ENCODE results near the gene ELAVL3. TPM values are rescaled to one million over a fixed set of nuclear protein-coding genes. Genes with fewer than 3 reads are reported as not detected.

The ELAVL3 gene
- total RNA-seq = not detected in 2 replicates

GRCh38 chr19:11480715-11481533, at the start of gene ELAVL3:
Gene ELAVL3 (minus strand): TSS chr19:11481046. CDS start chr19:11480608, 438 bp downstream.

GRCh38 chr19:11528551-11529341, 47.9 kb upstream of the ELAVL3 start, which contains the start of gene ECSIT:
Gene ECSIT (minus strand): TSS chr19:11529134. CDS start chr19:11519170, 9,964 bp downstream.

DNA sequence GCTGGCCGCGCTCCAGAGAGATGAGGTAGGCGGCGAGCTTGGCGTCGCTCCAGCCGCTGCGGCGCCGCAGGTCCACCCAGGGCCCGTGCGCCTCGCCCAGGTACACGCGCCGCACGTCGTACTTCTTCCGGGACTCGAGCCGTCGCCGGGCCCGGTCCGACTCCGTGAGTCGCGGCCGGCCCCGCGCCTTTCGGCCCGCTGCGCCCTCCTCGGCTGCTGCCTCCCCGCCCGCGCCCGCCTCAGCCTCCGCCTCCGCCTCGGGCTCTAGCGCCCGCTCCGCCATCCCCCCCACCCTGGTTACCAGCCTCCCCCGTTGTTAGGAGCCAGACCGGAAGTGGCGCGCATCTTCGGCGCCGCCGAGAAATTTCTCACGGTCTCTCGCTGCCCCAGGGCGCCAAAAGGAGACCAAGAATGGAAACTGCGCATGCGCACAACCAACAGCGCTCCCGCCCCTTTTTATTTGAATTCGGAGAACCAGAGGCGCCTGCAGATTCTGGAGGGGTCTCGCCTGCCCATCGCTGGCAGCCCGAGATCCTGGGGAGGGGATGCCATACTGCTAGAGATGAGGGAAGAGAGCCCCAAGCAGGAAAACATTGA, 24.8 kb upstream of the ELAVL3 start, which contains the start of gene ZNF653:
Gene ZNF653 (minus strand): TSS at position 336 of the 597 bp plus-strand sequence. CDS start 53 bp downstream, at position 283.

GRCh38 chr19:11435057-11435832, 45.6 kb downstream of the ELAVL3 start, which contains the start of the genes ODAD3 and PRKCSH:
Gene ODAD3 (minus strand): TSS chr19:11435121. CDS start chr19:11435016, 105 bp downstream.
Gene PRKCSH (plus strand): TSS chr19:11435635. CDS start chr19:11436118, 483 bp downstream.

GRCh38 chr19:11418549-11419506, 62.0 kb downstream of the ELAVL3 start, which contains the start of gene RGL3:
Gene RGL3 (minus strand): TSS chr19:11419314. CDS start chr19:11419278, 36 bp downstream.

Other genes starting within 250 kb of the ELAVL3 start
- 0.18 TPM in 1 of 2 replicates, not detected in the other for gene ANGPTL8, start 241.4 kb downstream of the ELAVL3 start, total RNA-seq
- gene DOCK6, start 218.5 kb downstream of the ELAVL3 start, total RNA-seq = 5.0 and 7.0 TPM in 2 replicates
- not detected in 2 replicates for gene TSPAN16, start 184.9 kb downstream of the ELAVL3 start, total RNA-seq
- gene RAB3D, start 141.4 kb downstream of the ELAVL3 start, total RNA-seq = 16.2 and 22.2 TPM in 2 replicates
- 92.3 and 93.8 TPM in 2 replicates for gene TMEM205, start 134.8 kb downstream of the ELAVL3 start, total RNA-seq
- 7.0 and 9.6 TPM in 2 replicates for gene CCDC159, start 134.5 kb downstream of the ELAVL3 start, total RNA-seq
- 10.0 and 13.0 TPM in 2 replicates for gene PLPPR2, start 125.6 kb downstream of the ELAVL3 start, total RNA-seq
- 0.37 and 0.43 TPM in 2 replicates for gene SWSAP1, start 106.4 kb downstream of the ELAVL3 start, total RNA-seq
- gene EPOR, start 96.7 kb downstream of the ELAVL3 start, total RNA-seq = 3.8 and 6.0 TPM in 2 replicates
- gene RGL3, start 61.7 kb downstream of the ELAVL3 start, total RNA-seq = 1.4 TPM in 2 replicates
- gene ODAD3, start 45.9 kb downstream of the ELAVL3 start, total RNA-seq = 0.18 and 0.28 TPM in 2 replicates
- 106 and 160 TPM in 2 replicates for gene PRKCSH, start 45.4 kb downstream of the ELAVL3 start, total RNA-seq
- gene ZNF653, start 24.8 kb upstream of the ELAVL3 start, total RNA-seq = 4.0 and 6.4 TPM in 2 replicates
- 27.7 and 43.3 TPM in 2 replicates for gene ECSIT, start 48.1 kb upstream of the ELAVL3 start, total RNA-seq
- gene CNN1, start 57.8 kb upstream of the ELAVL3 start, total RNA-seq = 7.5 and 16.5 TPM in 2 replicates
- gene ELOF1, start 78.2 kb upstream of the ELAVL3 start, total RNA-seq = 29.4 and 41.2 TPM in 2 replicates
- gene ACP5, start 96.6 kb upstream of the ELAVL3 start, total RNA-seq = 1.3 and 2.0 TPM in 2 replicates
- 19.0 and 19.3 TPM in 2 replicates for gene ZNF627, start 116.4 kb upstream of the ELAVL3 start, total RNA-seq

Data from smooth muscle cell of bladder (primary cell).